Left lung (tissue), 10 donors: ENCODE data around the gene MT4. TPM values are rescaled to one million over a fixed set of nuclear protein-coding genes. Genes with fewer than 3 reads are reported as not detected.

Experiments
- ATAC-seq: fragments of 200-7000 bp; cut with Tn5 transposase; one replicate; pipeline ENCODE4 v1.9.1; 2020; ENCODE audit warnings: moderate library complexity
- DNase-seq, 4 donors: peaks; one replicate each; pipeline ENCODE4 v3.0.0-alpha.2; 2013 to 2020
- H3K27ac ChIP-seq, 2 donors: fragments of 200-600 bp; sonication (generic) in 1 of 2; one replicate each; pipeline versions ENCODE4 v1.5.0 to v1.8.0; 2020 to 2021
- H3K27me3 ChIP-seq, 2 donors: fragments of 200-600 bp; sonication (generic) in 1 of 2; one replicate each; pipeline versions ENCODE4 v1.5.0 to v1.8.0; 2020 to 2021
- H3K36me3 ChIP-seq, 2 donors: fragments of 200-600 bp; sonication (generic) in 1 of 2; one replicate each; pipeline versions ENCODE4 v1.5.0 to v1.8.0; 2020 to 2021
- H3K4me1 ChIP-seq, 2 donors: fragments of 200-600 bp; one replicate each; pipeline ENCODE4 v1.8.0; 2021
- H3K4me3 ChIP-seq, 2 donors: fragments of 200-600 bp; sonication (generic) in 1 of 2; one replicate each; pipeline versions ENCODE4 v1.5.0 to v1.8.0; 2020 to 2021; ENCODE audit warnings: mild to moderate bottlenecking in 1 of 2
- H3K9me3 ChIP-seq, 2 donors: fragments of 200-600 bp; sonication (generic) in 1 of 2; one replicate each; pipeline versions ENCODE4 v1.5.0 to v1.8.0; 2020 to 2021
- CTCF ChIP-seq, 2 donors: fragments of 200-600 bp; sonication (generic) in 1 of 2; IDR thresholded peaks; one replicate each; pipeline versions ENCODE4 v1.5.0 to v1.8.0; 2021; ENCODE audit warnings: antibody characterized with exemption in 2 of 2
- intact Hi-C, 2 donors: fragments of 100-400 bp; cut with DNase I; formaldehyde crosslinking; loops; one replicate each; pipeline versions ENCODE4 v1.11.2 to v1.14.2; 2022
- polyA plus RNA-seq, 6 donors: library from polyadenylated mRNA; unstranded; fragments of 120-200 nt; gene quantifications; one replicate each; pipeline ENCODE4 v1.2.1, GENCODE V29; 2013; ENCODE audit not compliant: insufficient read length in 6 of 6
- total RNA-seq, 2 donors: library from RNA; stranded (reverse); fragmentation: NEBNext Ultra II Directional; extraction: Animal tissue kit (Norgen Biotek cat#: 25700); gene quantifications; one replicate each; pipeline ENCODE4 v1.2.1, GENCODE V29; 2021
- donor health status: DM: no; HTN: yes; CAD: no.
- donor health status: DM: no; HTN: no; CAD: no.

The MT4 gene
- total and polyA plus RNA-seq, 8 donors = not detected

GRCh38 chr16:56534847-56535383 lies 30.0 kb upstream of the MT4 start:
- Histone ChIP-seq H3K36me3 (no peaks in the 10 kb centered on the region), H3K9me3 (no peaks in the 10 kb centered on the region), H3K4me1 (no peaks in the 10 kb centered on the region), H3K4me3 (no peak overlapping the region), H3K27ac (no peak overlapping the region), H3K27me3 (peaks cover 0 to 5% of the 10 kb centered on the region in 2 donors)
- no peak for TF ChIP-seq CTCF (IDR thresholded peaks at IDR 0.05)
- no peak for ATAC-seq
- intact Hi-C loops = no loop called here
- no peak for DNase-seq

GRCh38 chr16:56538331-56538730 lies 26.5 kb upstream of the MT4 start:
- no peak for TF ChIP-seq CTCF (IDR thresholded peaks at IDR 0.05)
- ATAC-seq = no peak

GRCh38 chr16:56539656-56540055 lies 25.2 kb upstream of the MT4 start:
- Histone ChIP-seq H3K27me3 (peaks cover 0 to 5% of the 10 kb centered on the region in 2 donors), H3K9me3 (no peaks in the 10 kb centered on the region), H3K4me3 (no peak overlapping the region), H3K27ac (no peak overlapping the region), H3K36me3 (no peaks in the 10 kb centered on the region), H3K4me1 (no peaks in the 10 kb centered on the region)
- no peak for ATAC-seq
- TF ChIP-seq CTCF (IDR thresholded peaks at IDR 0.05) = no peak
- intact Hi-C loops = no loop called here
- DNase-seq = no peak

More at GRCh38 chr16:56538331-56538730, 26.5 kb upstream of the MT4 start:
- no peak overlapping the region for H3K4me3 ChIP-seq
- no peak for DNase-seq
- no peaks in the 10 kb centered on the region for H3K4me1 ChIP-seq
- intact Hi-C loops = no loop called here
- no peaks in the 10 kb centered on the region for H3K36me3 ChIP-seq
- H3K9me3 ChIP-seq = no peaks in the 10 kb centered on the region
- H3K27ac ChIP-seq = no peak overlapping the region
- peaks cover 0 to 5% of the 10 kb centered on the region in 2 donors for H3K27me3 ChIP-seq

GRCh38 chr16:56542039-56542438 lies 22.8 kb upstream of the MT4 start:
- Histone ChIP-seq H3K4me1 (no peaks in the 10 kb centered on the region), H3K36me3 (no peaks in the 10 kb centered on the region), H3K27me3 (no peaks in the 10 kb centered on the region), H3K4me3 (no peak overlapping the region), H3K27ac (no peak overlapping the region), H3K9me3 (no peaks in the 10 kb centered on the region)
- intact Hi-C loops = no loop called here
- TF ChIP-seq CTCF (IDR thresholded peaks at IDR 0.05) = no peak
- ATAC-seq (no peak), DNase-seq (no peak)

GRCh38 chr16:56547120-56547948 lies 17.5 kb upstream of the MT4 start:
- Histone ChIP-seq H3K27ac (no peak overlapping the region), H3K4me1 (peaks cover 0 to 11% of the 10 kb centered on the region in 2 donors), H3K36me3 (no peaks in the 10 kb centered on the region), H3K9me3 (no peaks in the 10 kb centered on the region), H3K4me3 (no peak overlapping the region), H3K27me3 (no peaks in the 10 kb centered on the region)
- no peak for DNase-seq
- intact Hi-C loops = no loop called here
- ATAC-seq = no peak
- TF ChIP-seq CTCF (IDR thresholded peaks at IDR 0.05) = no peak
